Subcutaneous adipose tissue (tissue), 4 donors: ENCODE results near the gene LIPC. TPM values are rescaled to one million over a fixed set of nuclear protein-coding genes. Genes with fewer than 3 reads are reported as not detected.

Experiments used
- CTCF ChIP-seq: fragments of 450-650 bp; IDR thresholded peaks from one replicate; pipeline ENCODE4 v1.5.1; 2016; ENCODE audit warnings: low read depth, mild to moderate bottlenecking, control low read depth, antibody characterized with exemption, moderate library complexity
- total RNA-seq, 4 donors: library from RNA; depleted of rRNA; stranded (reverse); fragments of >200 nt; gene quantifications; one replicate each; pipeline ENCODE4 v1.1.0, GENCODE V29; 2016

Gene LIPC
- total RNA-seq, 4 donors from 2014 or later, result 0.44 to 0.51 TPM; not detected in 2

GRCh38 chr15:58523634-58524033 is 91.8 kb downstream of the LIPC start:
- no peak for TF ChIP-seq CTCF

GRCh38 chr15:58524247-58524646 is 92.5 kb downstream of the LIPC start:
- no peak for TF ChIP-seq CTCF

GRCh38 chr15:58525991-58526421 is 94.2 kb downstream of the LIPC start:
- no peak for TF ChIP-seq CTCF

GRCh38 chr15:58526647-58527192 is 94.9 kb downstream of the LIPC start:
- TF ChIP-seq CTCF, result no peak

- TF ChIP-seq CTCF, result no peak
These were observed 95.9 kb downstream of the LIPC start for GRCh38 chr15:58527573-58528187.

GRCh38 chr15:58528188-58528870 is 96.5 kb downstream of the LIPC start:
- no peak for TF ChIP-seq CTCF

- TF ChIP-seq CTCF, result no peak
These were observed 97.2 kb downstream of the LIPC start for GRCh38 chr15:58529041-58529440.
